Body of pancreas (tissue), 4 donors: ENCODE results near the gene UBE2J1. TPM values are rescaled to one million over a fixed set of nuclear protein-coding genes. Genes with fewer than 3 reads are reported as not detected.
A peak's percentile ranks its signal among the peaks of the same experiment; 100 is the strongest.

Experiments
- ATAC-seq: fragments of 150-250 bp; one replicate; pipeline ENCODE4 v1.9.1; 2016
- DNase-seq, 4 donors: peaks; one replicate each; pipeline ENCODE4 v3.0.0-alpha.2; 2019
- H3K27ac ChIP-seq, 4 donors: fragments of 200-600 bp; sonication (generic); 1 replicate in 3 of 4; 2 replicates in 1 of 4; pipeline versions ENCODE4 v1.5.1 to v1.6.1; 2016 to 2019; ENCODE audit warnings: mild to moderate bottlenecking in 1 of 4, mixed read lengths in 1 of 4, moderate library complexity in 1 of 4
- H3K27me3 ChIP-seq, 2 donors: fragments of 200-600 bp; sonication (generic); one replicate each; pipeline ENCODE4 v1.6.0; 2016; ENCODE audit warnings: mild to moderate bottlenecking in 1 of 2
- H3K36me3 ChIP-seq, 2 donors: fragments of 200-600 bp; sonication (generic); replicated peaks in 1 of 2; 2 replicates each; pipeline ENCODE4 v1.5.1; 2016; ENCODE audit warnings: low read depth in 2 of 2; ENCODE audit not compliant: insufficient read depth in 1 of 2
- H3K4me1 ChIP-seq: fragments of 200-600 bp; sonication (generic); one replicate; pipeline ENCODE4 v1.6.0; 2016
- H3K4me3 ChIP-seq, 2 donors: fragments of 200-600 bp; sonication (generic); 1 replicate in 1 of 2; 2 replicates in 1 of 2; pipeline ENCODE4 v1.5.1; 2016 to 2019
- H3K9me3 ChIP-seq, 3 donors: fragments of 200-600 bp; sonication (generic); 1 replicate in 2 of 3; 2 replicates in 1 of 3; pipeline ENCODE4 v1.5.1; 2016
- CTCF ChIP-seq, 7 experiments: fragments of 450-650 bp in 4 of 7; fragments of 200-600 bp in 3 of 7; sonication (generic) in 3 of 7; IDR thresholded peaks; one replicate each; pipeline ENCODE4 v1.5.1; 2016 to 2019; ENCODE audit warnings: antibody characterized with exemption in 7 of 7
- POLR2A ChIP-seq, 3 donors: fragments of 450-650 bp; IDR thresholded peaks; one replicate each; pipeline ENCODE4 v1.6.1; 2016; ENCODE audit warnings: antibody characterized with exemption in 3 of 3, mild to moderate bottlenecking in 2 of 3
- WGBS, 2 donors: methylation state at CpG; one replicate each; pipeline ENCODE4 v1.1.5; 2017; 5-methylcytosine and 5-hydroxymethylcytosine counted together
- intact Hi-C: fragments of 100-400 bp; cut with DNase I; formaldehyde crosslinking; loops from one replicate; pipeline ENCODE4 v1.15.1; 2023
- total RNA-seq, 2 donors: library from RNA; depleted of rRNA; stranded (reverse); fragments of >200 nt; gene quantifications; one replicate each; pipeline ENCODE4 v1.1.0, GENCODE V29; 2016

The UBE2J1 gene
- total RNA-seq, 2 donors from 2014 or later = 23.4 to 27.8 TPM

- no peak overlapping the region for H3K4me3 ChIP-seq
- DNase-seq (peak in 1 of 4 donors; percentile 15), ATAC-seq (no peak)
- H3K9me3 ChIP-seq = no peaks in the 10 kb centered on the region
- H3K27me3 ChIP-seq = no peaks in the 10 kb centered on the region
- no peaks in the 10 kb centered on the region for H3K4me1 ChIP-seq
- TF ChIP-seq POLR2A (IDR thresholded peaks at IDR 0.05) (no peak), CTCF (IDR thresholded peaks at IDR 0.05) (no peak)
- intact Hi-C loops = no loop called here
- no peak overlapping the region for H3K27ac ChIP-seq
- WGBS, 2 donors = 78 to 83% methylated on average over 13 of the region's 13 CpGs
- H3K36me3 ChIP-seq = no peaks in the 10 kb centered on the region
Observed at GRCh38 chr6:89290401-89291155, 61.9 kb downstream of the UBE2J1 start.

- H3K4me3 ChIP-seq = no peak overlapping the region
- no peaks in the 10 kb centered on the region for H3K4me1 ChIP-seq
- intact Hi-C loops = no loop called here
- ATAC-seq (no peak), DNase-seq (no peak)
- TF ChIP-seq POLR2A (IDR thresholded peaks at IDR 0.05) (no peak), CTCF (IDR thresholded peaks at IDR 0.05) (no peak)
- H3K9me3 ChIP-seq = no peaks in the 10 kb centered on the region
- no peak overlapping the region for H3K27ac ChIP-seq
- WGBS, 2 donors = 84 to 91% methylated on average over 3 of the region's 3 CpGs
- H3K27me3 ChIP-seq = no peaks in the 10 kb centered on the region
- no peaks in the 10 kb centered on the region for H3K36me3 ChIP-seq
Observed at GRCh38 chr6:89289710-89290109, 62.8 kb downstream of the UBE2J1 start.

- H3K4me1 ChIP-seq = no peaks in the 10 kb centered on the region
- no peaks in the 10 kb centered on the region for H3K27me3 ChIP-seq
- ATAC-seq (no peak), DNase-seq (no peak)
- H3K9me3 ChIP-seq = no peaks in the 10 kb centered on the region
- H3K27ac ChIP-seq = no peak overlapping the region
- intact Hi-C loops = no loop called here
- TF ChIP-seq POLR2A (IDR thresholded peaks at IDR 0.05) (no peak), CTCF (IDR thresholded peaks at IDR 0.05) (no peak)
- no peak overlapping the region for H3K4me3 ChIP-seq
- 89 to 91% methylated on average over 4 to 9 of the region's 9 CpGs for WGBS, 2 donors
- no peaks in the 10 kb centered on the region for H3K36me3 ChIP-seq
Observed at GRCh38 chr6:89287351-89288028, 65.0 kb downstream of the UBE2J1 start.

- no peaks in the 10 kb centered on the region for H3K36me3 ChIP-seq
- no peak for ATAC-seq
- no peak for DNase-seq
- no peaks in the 10 kb centered on the region for H3K4me1 ChIP-seq
- intact Hi-C loops = no loop called here
- no peak overlapping the region for H3K27ac ChIP-seq
- H3K27me3 ChIP-seq = no peaks in the 10 kb centered on the region
- H3K4me3 ChIP-seq = no peak overlapping the region
- H3K9me3 ChIP-seq = no peaks in the 10 kb centered on the region
- WGBS, 2 donors = 75 to 76% methylated on average over 6 of the region's 6 CpGs
- TF ChIP-seq POLR2A (IDR thresholded peaks at IDR 0.05) = no peak
- no peak for TF ChIP-seq CTCF (IDR thresholded peaks at IDR 0.05)
Observed at GRCh38 chr6:89286516-89286915, 66.0 kb downstream of the UBE2J1 start.
